Epithelial cell of esophagus (primary cell): Measurements from ENCODE around the gene LFNG.

Experiments
- DNase-seq: peaks from one replicate; pipeline ENCODE4 v3.0.0; 2010; ENCODE audit warnings: low read depth
- H3K4me3 ChIP-seq: 2 replicates; pipeline ENCODE4 v1.5.1; 2011; ENCODE audit warnings: mild to moderate bottlenecking, low read length, control low read depth
- TF ChIP-seq, protein P1 (sequence below): IDR thresholded peaks from 2 replicates; pipeline ENCODE4 v1.5.1; 2011; ENCODE audit warnings: low read depth, mild to moderate bottlenecking, low read length, control low read depth, inconsistent platforms; ENCODE audit not compliant: insufficient read depth; ENCODE audit errors: missing control alignments

The LFNG gene

DNA sequence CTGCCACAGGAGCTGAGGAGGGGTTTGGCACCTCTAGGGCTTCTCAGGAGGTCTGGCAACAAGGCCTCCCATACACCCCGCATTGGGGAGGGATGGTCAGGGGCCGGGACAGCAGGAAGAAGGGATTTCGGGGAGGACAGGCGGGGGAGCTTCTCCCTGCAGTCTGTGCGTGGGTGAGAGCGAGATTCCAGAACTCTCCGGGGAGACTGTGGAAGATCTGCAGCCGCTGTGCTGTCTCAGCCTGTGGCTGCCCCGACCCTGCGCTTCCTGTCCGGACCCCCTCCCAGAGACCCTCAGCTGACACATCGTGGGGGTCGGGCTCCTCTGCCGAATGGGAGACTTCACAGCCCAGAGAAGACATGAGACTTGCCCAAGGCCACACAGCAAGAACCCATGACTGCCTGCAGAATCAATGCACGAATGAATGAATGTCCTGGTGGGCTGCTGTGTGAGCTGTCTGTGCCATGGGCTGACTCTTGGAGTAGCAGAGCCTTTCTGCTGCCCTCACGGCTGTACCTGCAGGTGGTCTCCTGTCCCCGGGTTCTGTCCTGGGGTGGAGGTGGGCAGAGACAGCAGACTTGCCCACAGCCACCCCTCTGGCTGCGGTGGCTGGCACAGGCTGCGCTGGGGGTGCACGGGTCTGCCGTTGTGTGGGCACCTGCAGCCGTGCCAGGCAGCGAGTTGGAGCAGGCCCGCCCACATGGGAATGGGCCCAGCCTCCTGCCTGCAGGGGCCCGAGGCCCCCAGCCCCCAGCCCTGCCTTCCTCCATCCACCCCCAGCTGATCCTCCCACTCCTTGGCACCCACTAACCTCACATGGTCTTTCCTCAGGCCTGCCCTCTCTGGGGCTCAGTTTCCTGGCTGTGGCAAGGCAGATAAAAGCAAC lies 16.3 kb upstream of the LFNG start:
- DNase-seq: no peak

DNA sequence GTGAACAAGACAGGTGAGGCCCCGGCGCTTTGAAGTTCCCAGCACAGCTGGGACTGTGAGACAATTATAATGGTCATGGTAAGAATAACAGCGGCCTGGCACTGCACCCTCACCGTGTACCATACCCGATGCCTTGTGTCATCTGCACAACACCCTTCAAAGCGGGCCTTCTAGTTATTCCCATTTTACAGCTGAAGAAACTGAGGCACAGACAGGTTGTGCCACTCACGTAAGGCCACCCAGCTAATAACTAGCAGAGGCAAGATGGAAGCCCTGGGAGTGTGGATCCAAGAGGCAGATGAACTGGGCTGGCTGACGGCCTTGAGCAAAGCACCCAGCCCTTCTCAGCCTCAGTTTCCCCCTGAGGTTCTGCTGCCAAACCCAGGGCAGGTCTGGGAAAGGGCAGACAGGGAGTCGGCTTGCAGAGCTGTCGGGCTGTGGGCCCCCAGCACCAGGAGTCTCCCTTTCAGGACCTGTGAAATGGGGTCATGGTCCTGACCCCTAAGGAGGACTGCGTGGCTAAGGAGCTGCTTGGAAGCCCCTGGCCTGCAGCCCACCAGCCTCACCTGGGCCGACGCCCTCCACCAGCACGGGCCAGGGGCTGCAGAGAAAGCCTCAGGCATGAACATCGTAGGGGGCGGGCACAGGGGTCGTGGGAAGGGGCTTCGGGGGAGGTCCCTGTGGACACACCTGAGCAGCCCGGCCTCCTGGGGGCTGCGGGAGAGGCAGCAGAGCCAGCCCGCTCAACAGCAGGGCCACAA lies 15.3 kb upstream of the LFNG start:
- DNase-seq: no peak
- no peak overlapping the region for H3K4me3 ChIP-seq
- TF ChIP-seq, protein P1, sequence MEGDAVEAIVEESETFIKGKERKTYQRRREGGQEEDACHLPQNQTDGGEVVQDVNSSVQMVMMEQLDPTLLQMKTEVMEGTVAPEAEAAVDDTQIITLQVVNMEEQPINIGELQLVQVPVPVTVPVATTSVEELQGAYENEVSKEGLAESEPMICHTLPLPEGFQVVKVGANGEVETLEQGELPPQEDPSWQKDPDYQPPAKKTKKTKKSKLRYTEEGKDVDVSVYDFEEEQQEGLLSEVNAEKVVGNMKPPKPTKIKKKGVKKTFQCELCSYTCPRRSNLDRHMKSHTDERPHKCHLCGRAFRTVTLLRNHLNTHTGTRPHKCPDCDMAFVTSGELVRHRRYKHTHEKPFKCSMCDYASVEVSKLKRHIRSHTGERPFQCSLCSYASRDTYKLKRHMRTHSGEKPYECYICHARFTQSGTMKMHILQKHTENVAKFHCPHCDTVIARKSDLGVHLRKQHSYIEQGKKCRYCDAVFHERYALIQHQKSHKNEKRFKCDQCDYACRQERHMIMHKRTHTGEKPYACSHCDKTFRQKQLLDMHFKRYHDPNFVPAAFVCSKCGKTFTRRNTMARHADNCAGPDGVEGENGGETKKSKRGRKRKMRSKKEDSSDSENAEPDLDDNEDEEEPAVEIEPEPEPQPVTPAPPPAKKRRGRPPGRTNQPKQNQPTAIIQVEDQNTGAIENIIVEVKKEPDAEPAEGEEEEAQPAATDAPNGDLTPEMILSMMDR: no peak

More for the DNA sequence above, 16.3 kb upstream of the LFNG start:
- TF ChIP-seq, protein P1: no peak
- H3K4me3 ChIP-seq: no peak overlapping the region

GRCh38 chr7:2504889-2505375 lies 14.6 kb upstream of the LFNG start:
- no peak for DNase-seq

DNA sequence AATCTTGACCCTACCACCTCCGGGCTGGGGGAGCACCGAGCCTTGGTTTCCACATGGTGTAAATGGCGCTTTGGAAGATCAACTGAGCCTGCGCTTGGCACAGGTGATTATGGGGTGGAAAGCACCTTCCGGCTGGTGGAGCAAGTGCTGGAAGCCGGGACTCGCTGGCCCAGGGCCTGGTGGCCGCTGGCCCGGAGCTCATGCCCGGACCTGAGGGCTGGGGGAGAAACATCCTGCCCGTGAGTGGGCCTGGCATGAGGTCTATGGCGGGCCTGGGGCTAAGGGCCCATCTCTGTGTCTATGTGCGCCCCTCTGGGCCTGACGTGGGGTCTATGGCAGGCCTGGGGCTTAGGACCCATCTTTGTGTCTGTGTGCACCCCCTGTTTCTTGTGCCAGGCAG lies 14.2 kb upstream of the LFNG start:
- no peak overlapping the region for H3K4me3 ChIP-seq
- TF ChIP-seq, protein P1: no peak
- DNase-seq: no peak

More at GRCh38 chr7:2504889-2505375, 14.6 kb upstream of the LFNG start:
- no peak overlapping the region for H3K4me3 ChIP-seq
- TF ChIP-seq, protein P1: no peak

DNA sequence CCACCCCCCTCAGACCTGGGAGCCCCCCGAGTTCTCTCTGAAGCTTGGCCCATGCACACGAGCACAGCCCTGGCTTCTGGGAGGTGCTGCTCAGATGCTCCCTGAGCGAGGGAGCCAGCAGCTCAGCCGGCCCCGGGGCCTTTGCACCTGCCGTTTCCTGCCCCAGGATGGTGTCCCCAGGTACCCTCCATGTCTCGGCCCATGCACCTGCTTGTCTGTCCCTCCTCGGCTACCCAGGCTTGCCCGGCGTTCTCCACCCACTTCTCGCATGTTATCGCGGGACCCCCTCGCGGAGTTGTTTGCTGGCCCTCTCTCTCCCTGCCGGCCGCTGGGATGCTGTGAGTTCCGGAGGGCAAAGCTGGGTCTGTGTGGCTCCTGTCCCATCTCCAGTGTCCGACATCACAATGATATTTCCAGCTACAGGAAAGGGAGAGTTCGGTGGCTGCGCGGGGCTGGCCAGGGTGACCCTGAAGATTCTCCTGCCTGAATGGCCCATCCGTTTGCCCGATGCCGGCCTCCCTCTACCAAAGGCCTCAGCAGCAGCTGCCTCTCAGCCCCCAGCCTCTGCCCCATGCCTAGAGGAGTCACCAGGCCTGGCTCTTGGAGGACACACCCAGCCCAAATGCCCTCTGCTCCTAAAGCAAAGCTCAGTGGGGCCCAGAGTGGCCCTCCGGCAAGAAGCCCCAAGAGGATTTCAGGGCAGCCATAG lies 12.2 kb upstream of the LFNG start:
- TF ChIP-seq, protein P1: no peak
- no peak for DNase-seq
- no peak overlapping the region for H3K4me3 ChIP-seq

DNA sequence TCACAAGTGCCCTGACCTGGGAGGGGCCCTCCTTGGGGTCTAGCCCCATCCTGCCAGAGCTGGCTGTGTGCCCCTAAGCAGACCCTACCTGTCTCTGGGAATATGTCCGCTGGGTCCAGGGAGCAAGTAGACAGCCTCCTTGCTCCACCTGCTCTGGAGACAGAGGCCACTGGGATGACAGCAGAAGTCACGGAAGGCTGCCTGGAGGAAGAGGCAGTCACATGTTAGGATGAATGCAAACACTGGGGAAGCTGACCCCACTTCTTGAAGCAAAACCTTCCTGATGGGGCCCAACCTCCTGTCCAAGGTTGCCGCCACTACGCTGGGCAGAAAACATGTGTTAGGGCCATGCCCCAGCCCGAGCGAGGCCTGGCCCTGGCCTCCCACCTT lies 11.7 kb upstream of the LFNG start:
- H3K4me3 ChIP-seq: no peak overlapping the region
- DNase-seq: no peak
- TF ChIP-seq, protein P1: no peak
